ENCODE data around the gene CELF2.

CELF2 gene

GRCh38 chr10:11313463-11313862 lies 295.8 kb downstream of the CELF2 start:
- Histone ChIP-seq H3K27ac (no peak overlapping the region), H3K36me3 (peaks cover 18 to 62% (median 46%) of the 10 kb centered on the region in 3 donors), H3K9me3 (peaks cover 0 to 11% (median 0%) of the 10 kb centered on the region in 3 donors)

GRCh38 chr10:11317936-11318670 lies 300.4 kb downstream of the CELF2 start:
- DNase-seq = no peak

More at GRCh38 chr10:11313463-11313862, 295.8 kb downstream of the CELF2 start:
- Histone ChIP-seq H3K27me3 (no peaks in the 10 kb centered on the region), H3K4me3 (no peak overlapping the region), H3K4me1 (no peaks in the 10 kb centered on the region)
- intact Hi-C loops (cut with DNase I; ENCODE audit: low total_unique reads) = no loop called here
- no peak for TF ChIP-seq CTCF (IDR thresholded peaks at IDR 0.05)
- DNase-seq = no peak

GRCh38 chr10:11318826-11319598 lies 301.3 kb downstream of the CELF2 start:
- intact Hi-C loops (cut with DNase I; ENCODE audit: low total_unique reads) = no loop called here
- no peaks in the 10 kb centered on the region for H3K27me3 ChIP-seq
- H3K27ac ChIP-seq = no peak overlapping the region
- no peaks in the 10 kb centered on the region for H3K4me1 ChIP-seq
- H3K36me3 ChIP-seq = peaks cover 21 to 77% (median 63%) of the 10 kb centered on the region in 3 donors
- TF ChIP-seq CTCF (IDR thresholded peaks at IDR 0.05) = no peak
- H3K9me3 ChIP-seq = no peaks in the 10 kb centered on the region
- no peak for DNase-seq
- H3K4me3 ChIP-seq = no peak overlapping the region

More at GRCh38 chr10:11317936-11318670, 300.4 kb downstream of the CELF2 start:
- no peaks in the 10 kb centered on the region for H3K9me3 ChIP-seq
- H3K27ac ChIP-seq = no peak overlapping the region
- H3K36me3 ChIP-seq = peaks cover 21 to 75% (median 64%) of the 10 kb centered on the region in 3 donors
- H3K4me1 ChIP-seq = no peaks in the 10 kb centered on the region
- intact Hi-C loops (cut with DNase I; ENCODE audit: low total_unique reads) = no loop called here
- no peak overlapping the region for H3K4me3 ChIP-seq
- no peak for TF ChIP-seq CTCF (IDR thresholded peaks at IDR 0.05)
- no peaks in the 10 kb centered on the region for H3K27me3 ChIP-seq

- Histone ChIP-seq H3K27me3 (no peaks in the 10 kb centered on the region), H3K4me3 (no peak overlapping the region), H3K4me1 (no peaks in the 10 kb centered on the region), H3K36me3 (peaks cover 17 to 77% (median 63%) of the 10 kb centered on the region in 3 donors), H3K27ac (no peak overlapping the region), H3K9me3 (no peaks in the 10 kb centered on the region)
- TF ChIP-seq CTCF (IDR thresholded peaks at IDR 0.05) = no peak
- DNase-seq = no peak
- intact Hi-C loops (cut with DNase I; ENCODE audit: low total_unique reads) = no loop called here
Measured at GRCh38 chr10:11319990-11320602, 302.4 kb downstream of the CELF2 start.

- H3K27me3 ChIP-seq = no peaks in the 10 kb centered on the region
- intact Hi-C loops (cut with DNase I; ENCODE audit: low total_unique reads) = no loop called here
- no peak overlapping the region for H3K27ac ChIP-seq
- no peak overlapping the region for H3K4me3 ChIP-seq
- no peak for DNase-seq
- no peak for TF ChIP-seq CTCF (IDR thresholded peaks at IDR 0.05)
- H3K4me1 ChIP-seq = no peaks in the 10 kb centered on the region
- no peaks in the 10 kb centered on the region for H3K9me3 ChIP-seq
- peaks cover 17 to 76% (median 62%) of the 10 kb centered on the region in 3 donors for H3K36me3 ChIP-seq
Measured at GRCh38 chr10:11320809-11321520, 303.3 kb downstream of the CELF2 start.
